B cell (primary cell): ENCODE results near the gene TMEM69. TPM values are rescaled to one million over a fixed set of nuclear protein-coding genes. Genes with fewer than 3 reads are reported as not detected.

Experiments used
- ATAC-seq: fragments of 200-7000 bp; cut with Tn5 transposase; one replicate; pipeline ENCODE4 v1.10.0; 2021; ENCODE audit warnings: low read depth, mild to moderate bottlenecking, moderate number of reproducible peaks, moderate library complexity
- CTCF ChIA-PET: fragments of 350-600 bp; sonication (Branson Sonifier 250); formaldehyde crosslinking; loops from one replicate; lab custom pipeline; 2021; ENCODE audit warnings: antibody characterized with exemption, inconsistent platforms; lab: Charles Lee
- POLR2A ChIA-PET: fragments of 350-600 bp; sonication (Branson Sonifier 250); formaldehyde crosslinking; loops from one replicate; lab custom pipeline; 2021; ENCODE audit warnings: antibody characterized with exemption; lab: Charles Lee
- DNase-seq: peaks from one replicate; pipeline ENCODE4 v3.0.0; 2013
- H2AFZ ChIP-seq: 2 replicates; pipeline ENCODE4 v1.6.1; 2012; ENCODE audit warnings: mild to moderate bottlenecking, low read depth, low read length; ENCODE audit not compliant: insufficient read depth, poor library complexity, severe bottlenecking
- H3K27ac ChIP-seq, 2 donors: 1 replicate in 1 of 2; 2 replicates in 1 of 2; pipeline ENCODE4 v1.5.1; 2012 to 2013; ENCODE audit warnings: low read length in 2 of 2, mild to moderate bottlenecking in 2 of 2, moderate library complexity in 1 of 2
- H3K27me3 ChIP-seq, 4 experiments: fragments of 200-600 bp in 1 of 4; sonication (generic) in 1 of 4; replicated peaks in 1 of 4; 1 replicate in 2 of 4; 2 replicates in 2 of 4; pipeline versions ENCODE4 v1.6.1 to v1.7.0; 2013 to 2016; ENCODE audit warnings: low read length in 3 of 4, mild to moderate bottlenecking in 2 of 4, mixed read lengths in 1 of 4, moderate library complexity in 1 of 4; ENCODE audit not compliant: insufficient read depth in 4 of 4, control insufficient read depth in 3 of 4; ENCODE audit errors: control extremely low read depth in 1 of 4
- H3K36me3 ChIP-seq, 2 experiments: replicated peaks in 1 of 2; 1 replicate in 1 of 2; 2 replicates in 1 of 2; pipeline versions ENCODE4 v1.6.1 to v1.7.1; 2013; ENCODE audit warnings: low read length in 1 of 2; ENCODE audit not compliant: insufficient read depth in 2 of 2, control insufficient read depth in 1 of 2; ENCODE audit errors: control extremely low read depth in 1 of 2, extremely low read depth in 1 of 2
- H3K4me1 ChIP-seq, 2 donors: fragments of 200-600 bp in 1 of 2; sonication (generic) in 1 of 2; 1 replicate in 1 of 2; 2 replicates in 1 of 2; pipeline versions ENCODE4 v1.5.1 to v1.6.1; 2013 to 2017; ENCODE audit warnings: low read length in 2 of 2; ENCODE audit not compliant: control insufficient read depth in 2 of 2, insufficient read depth in 2 of 2
- H3K4me2 ChIP-seq: replicated peaks from 2 replicates; pipeline ENCODE3; 2012; ENCODE audit warnings: mild to moderate bottlenecking, low read depth, low read length; ENCODE audit not compliant: poor library complexity, severe bottlenecking
- H3K4me3 ChIP-seq, 5 experiments: fragments of 200-600 bp in 1 of 5; sonication (generic) in 1 of 5; 1 replicate in 3 of 5; 2 replicates in 2 of 5; pipeline versions ENCODE4 v1.5.1 to v1.7.0; 2011 to 2016; ENCODE audit warnings: low read length in 4 of 5, mild to moderate bottlenecking in 4 of 5, low read depth in 2 of 5, control low read depth in 1 of 5, moderate library complexity in 1 of 5; ENCODE audit not compliant: insufficient read depth in 1 of 5; ENCODE audit errors: control extremely low read depth in 1 of 5, extremely low read depth in 1 of 5
- H3K79me2 ChIP-seq: fragments of 200-600 bp; sonication (generic); one replicate; pipeline ENCODE4 v1.6.0; 2016; ENCODE audit warnings: low read length; ENCODE audit not compliant: control insufficient read depth, insufficient read depth
- H3K9ac ChIP-seq: fragments of 200-600 bp; sonication (generic); 2 replicates; pipeline ENCODE4 v1.6.1; 2017; ENCODE audit warnings: mild to moderate bottlenecking, low read length, moderate library complexity
- H3K9me3 ChIP-seq, 3 donors: one replicate each; pipeline versions ENCODE4 v1.6.1 to v1.7.1; 2013; ENCODE audit warnings: low read length in 2 of 3; ENCODE audit not compliant: control insufficient read depth in 2 of 3, insufficient read depth in 1 of 3; ENCODE audit errors: control extremely low read depth in 1 of 3
- H4K20me1 ChIP-seq: 2 replicates; pipeline ENCODE4 v1.6.0; 2012; ENCODE audit warnings: mild to moderate bottlenecking, low read length; ENCODE audit not compliant: insufficient read depth, control insufficient read depth, poor library complexity, severe bottlenecking
- H3K27ac Mint-ChIP-seq: one replicate; pipeline ENCODE4 v1.8.0; 2021; ENCODE audit warnings: mixed read lengths
- H3K27me3 Mint-ChIP-seq: one replicate; pipeline ENCODE4 v1.8.0; 2021; ENCODE audit warnings: mixed read lengths
- H3K4me1 Mint-ChIP-seq: one replicate; pipeline ENCODE4 v1.8.0; 2021; ENCODE audit warnings: mixed read lengths
- H3K4me3 Mint-ChIP-seq: one replicate; pipeline ENCODE4 v1.8.0; 2021; ENCODE audit warnings: mixed read lengths
- H3K9me3 Mint-ChIP-seq: one replicate; pipeline ENCODE4 v1.8.0; 2022; ENCODE audit warnings: mixed read lengths; ENCODE audit not compliant: insufficient read depth
- CTCF ChIP-seq: fragments of 200-600 bp; IDR thresholded peaks from one replicate; pipeline ENCODE4 v1.8.0; 2022; ENCODE audit warnings: antibody characterized with exemption, mild to moderate bottlenecking
- EZH2 ChIP-seq: IDR thresholded peaks from 2 replicates; pipeline ENCODE4 v1.6.1; 2012; ENCODE audit warnings: borderline replicate concordance, low read depth, mild to moderate bottlenecking, moderate library complexity, low read length; ENCODE audit not compliant: insufficient read depth, poor library complexity, severe bottlenecking
- WGBS: methylation state at CpG from one replicate; pipeline ENCODE4 v1.1.5; 2013; ENCODE audit warnings: missing lambda C conversion rate; ENCODE audit not compliant: insufficient coverage; 5-methylcytosine and 5-hydroxymethylcytosine counted together
- intact Hi-C: fragments of 100-400 bp; cut with micrococcal nuclease; formaldehyde crosslinking; loops from one replicate; pipeline ENCODE4 v1.10.0; 2022
- polyA plus RNA-seq: library from polyadenylated mRNA; depleted of rRNA; stranded (reverse); fragments of >200 nt; gene quantifications from 2 replicates; pipeline ENCODE4 v1.2.3, GENCODE V29; 2012
- total RNA-seq, 2 donors: library from RNA; stranded (reverse); fragments of 120-200 nt in 1 of 2; gene quantifications; 1 replicate in 1 of 2; 2 replicates in 1 of 2; pipeline versions ENCODE4 v1.2.3 to v1.2.4, GENCODE V29; 2013 to 2022

TMEM69 gene
- total and polyA plus RNA-seq, 2 donors (not counting 1 experiment from before 2014, with no cell fraction given), result 21.8 to 34.2 TPM

GRCh38 chr1:45667321-45668111 is 20.5 kb upstream of the TMEM69 start:
- 96% methylated on average over 4 of the region's 8 CpGs for WGBS
- Mint-ChIP-seq H3K4me3 (no peak overlapping the region), H3K27me3 (no peaks in the 10 kb centered on the region), H3K4me1 (peaks cover 44% of the 10 kb centered on the region), H3K9me3 (no peaks in the 10 kb centered on the region), H3K27ac (no peak overlapping the region)
- no peak overlapping the region for H2AFZ ChIP-seq
- peaks cover 99% of the 10 kb centered on the region for H3K79me2 ChIP-seq
- H3K27ac ChIP-seq, result no peak overlapping the region
- TF ChIP-seq CTCF (no peak), EZH2 (no peak)
- peaks cover 93% of the 10 kb centered on the region for H4K20me1 ChIP-seq
- ChIA-PET POLR2A (no interaction called here), CTCF (no interaction called here)
- no peak overlapping the region for H3K9ac ChIP-seq
- H3K9me3 ChIP-seq, result no peaks in the 10 kb centered on the region
- no peak for DNase-seq
- H3K27me3 ChIP-seq, result no peaks in the 10 kb centered on the region
- ATAC-seq, result no peak
- no peak overlapping the region for H3K4me2 ChIP-seq
- peaks cover 0 to 3% of the 10 kb centered on the region in 2 experiments for H3K36me3 ChIP-seq
- peaks cover 3 to 4% of the 10 kb centered on the region in 2 donors for H3K4me1 ChIP-seq
- intact Hi-C loops, result no loop called here
- no peak overlapping the region for H3K4me3 ChIP-seq

- WGBS, result 86% methylated on average over 3 of the region's 4 CpGs
- no peaks in the 10 kb centered on the region for H3K9me3 ChIP-seq
- no peaks in the 10 kb centered on the region for H3K27me3 Mint-ChIP-seq
- peaks cover 0 to 6% of the 10 kb centered on the region in 2 experiments for H3K36me3 ChIP-seq
- no peak overlapping the region for H2AFZ ChIP-seq
- H4K20me1 ChIP-seq, result peaks cover 93% of the 10 kb centered on the region
- ChIA-PET CTCF (interaction anchor here (0.7 kb wide), 1 partner anchor 99 kb away, joined by 3 read pairs; no protein-coding TSS in a partner anchor), POLR2A (no interaction called here)
- no peaks in the 10 kb centered on the region for H3K27me3 ChIP-seq
- no peak for DNase-seq
- peaks cover 99% of the 10 kb centered on the region for H3K79me2 ChIP-seq
- H3K9ac ChIP-seq, result no peak overlapping the region
- no peak overlapping the region for H3K27ac Mint-ChIP-seq
- H3K4me3 Mint-ChIP-seq, result no peak overlapping the region
- H3K4me1 Mint-ChIP-seq, result peaks cover 48% of the 10 kb centered on the region
- H3K9me3 Mint-ChIP-seq, result no peaks in the 10 kb centered on the region
- intact Hi-C loops, result no loop called here
- no peak overlapping the region for H3K4me2 ChIP-seq
- ATAC-seq, result no peak
- H3K4me3 ChIP-seq, result no peak overlapping the region
- H3K4me1 ChIP-seq, result peaks cover 3 to 4% of the 10 kb centered on the region in 2 donors
- H3K27ac ChIP-seq, result no peak overlapping the region
- TF ChIP-seq EZH2, result no peak
These were observed 19.5 kb upstream of the TMEM69 start for GRCh38 chr1:45668526-45668925.
